ENCODE results near the gene EXOC3.
"Not testable (repeated sequence)": the region's sequence is repeated elsewhere in the genome, so short reads cannot be mapped to it uniquely, and the experiment has no call there.

Gene EXOC3

GRCh38 chr5:507986-508575 is 65.1 kb downstream of the EXOC3 start:
- not testable (repeated sequence) for DNase-seq

- DNase-seq = no peak
Measured at GRCh38 chr5:509611-510185, 66.7 kb downstream of the EXOC3 start.

- no peak for DNase-seq
Measured at GRCh38 chr5:510521-510920, 67.5 kb downstream of the EXOC3 start.

DNA sequence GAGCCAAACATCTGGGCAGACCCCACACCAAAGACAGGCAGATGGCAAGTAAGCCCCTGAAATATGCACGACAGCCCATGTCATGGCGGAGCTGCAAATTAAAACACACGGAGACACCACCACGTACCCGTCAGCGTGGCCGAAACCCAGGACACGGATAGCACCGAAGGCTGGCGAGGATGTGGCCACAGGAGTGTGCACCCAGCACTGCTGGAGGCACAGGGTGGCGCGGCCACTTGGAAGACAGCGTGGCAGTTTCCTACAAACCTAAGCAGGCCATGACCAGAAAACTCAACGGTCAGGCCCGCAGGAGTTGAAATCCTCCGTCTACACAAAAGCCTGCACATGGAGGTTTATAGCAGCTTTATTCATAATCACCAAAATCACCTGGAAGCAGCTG is 68.5 kb downstream of the EXOC3 start:
- DNase-seq = no peak

- no peak for DNase-seq
Measured at GRCh38 chr5:513216-514100, 70.5 kb downstream of the EXOC3 start.

GRCh38 chr5:514101-514485 is 71.1 kb downstream of the EXOC3 start:
- DNase-seq = no peak

GRCh38 chr5:514673-515072 is 71.7 kb downstream of the EXOC3 start:
- no peak for DNase-seq

DNA sequence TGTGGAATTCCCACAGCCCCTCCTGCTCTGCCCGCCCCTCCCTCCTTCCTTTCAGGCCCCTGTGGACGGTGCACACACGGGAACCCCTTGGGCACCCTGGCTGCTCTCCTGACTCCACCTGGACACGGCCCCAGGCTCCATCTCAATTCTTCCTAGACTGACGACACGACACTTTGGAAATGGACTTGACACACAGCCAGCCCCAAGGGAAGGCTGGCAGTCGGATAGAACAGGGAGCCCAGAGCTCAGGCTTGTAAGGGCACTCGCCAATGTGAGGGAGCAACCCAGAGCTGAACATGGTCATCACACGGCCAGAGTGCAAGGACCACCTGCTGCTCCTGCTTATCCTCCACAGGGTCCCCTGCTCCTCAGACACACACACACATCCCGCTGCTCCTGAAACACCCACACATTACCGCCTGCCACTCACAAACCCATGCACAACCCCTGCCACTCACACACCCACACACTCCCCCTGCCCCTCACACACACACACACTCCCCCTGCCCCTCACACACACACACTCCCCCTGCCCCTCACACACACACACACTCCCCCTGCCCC is 72.4 kb downstream of the EXOC3 start:
- DNase-seq = no peak

GRCh38 chr5:516338-516925 is 73.5 kb downstream of the EXOC3 start:
- no peak for DNase-seq

Data from right hindlimb (tissue), 1 donor.